ENCODE measurements around the gene SRSF10.

Gene SRSF10

GRCh38 chr1:23914921-23915320, 65.2 kb downstream of the SRSF10 start:
- in situ Hi-C loops (cut with MboI; ENCODE audit: low sequenced_read_pairs), result loop anchor here (5.0 to 10.0 kb wide), 2 partner anchors 108 to 140 kb away; partner anchors contain the start of gene PITHD1
